HG03135 (cell line): ENCODE results near the gene ARHGAP18.
A peak's percentile ranks its signal among the peaks of the same experiment; 100 is the strongest.

Source experiments
- ATAC-seq: cut with Tn5 transposase; IDR thresholded peaks from one replicate; pipeline ENCODE4 v1.9.1; 2021; ENCODE audit warnings: mild to moderate bottlenecking, moderate library complexity; ENCODE audit not compliant: unreplicated experiment

ARHGAP18 gene

GRCh38 chr6:129623008-129623732, 86.8 kb downstream of the ARHGAP18 start:
- no peak for ATAC-seq

DNA sequence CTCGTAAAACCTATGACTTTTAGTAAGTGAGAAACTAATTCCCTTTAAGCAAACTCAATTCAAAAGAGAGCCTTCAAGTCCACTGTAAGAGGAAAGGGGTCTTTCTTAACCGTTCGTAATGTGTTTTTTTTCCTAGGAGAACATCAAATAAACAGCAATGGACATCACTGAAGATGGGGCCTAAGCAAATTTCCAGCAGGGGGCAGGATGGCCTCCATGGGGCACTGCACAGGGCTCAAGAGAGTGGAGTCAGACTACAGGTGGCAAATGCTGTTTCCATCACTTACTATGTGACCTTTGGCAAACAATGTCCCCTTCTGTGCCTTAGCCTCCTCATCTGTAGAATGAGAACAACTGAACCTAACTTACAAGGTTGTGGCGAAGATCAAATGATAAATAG, 88.7 kb downstream of the ARHGAP18 start:
- ATAC-seq = no peak

- ATAC-seq = no peak
These were observed 89.8 kb downstream of the ARHGAP18 start for GRCh38 chr6:129620234-129620610.

DNA sequence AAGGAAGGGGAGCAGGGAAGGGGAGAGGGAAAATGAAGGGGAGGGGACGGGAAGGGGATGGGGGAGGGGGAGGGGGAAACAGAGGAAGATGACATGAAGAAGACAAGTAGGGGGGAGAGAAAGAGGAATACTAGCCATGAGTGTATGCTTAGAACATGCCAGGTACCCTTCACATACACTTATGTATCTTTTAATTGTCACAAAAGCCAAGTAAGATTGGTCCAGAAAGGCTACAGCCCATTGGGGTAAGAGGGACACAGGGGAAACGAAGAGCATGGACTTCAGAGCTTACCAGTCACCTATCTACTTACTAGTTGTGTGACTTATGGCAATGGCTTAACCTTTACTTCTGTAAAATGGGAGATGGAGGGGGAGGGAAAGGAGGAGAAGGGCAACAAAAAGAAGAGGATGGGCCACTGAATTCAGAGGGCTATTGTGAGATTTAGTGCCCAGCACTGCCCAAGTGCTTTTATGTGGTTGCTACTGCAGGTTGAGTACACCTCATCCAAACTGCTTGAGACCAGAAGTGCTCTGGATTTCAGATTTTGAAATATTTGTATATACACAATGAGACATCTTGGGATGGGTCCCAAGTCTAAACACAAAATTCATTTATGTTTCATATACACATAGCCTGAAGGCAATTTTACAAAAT, 90.3 kb downstream of the ARHGAP18 start:
- ATAC-seq = no peak

GRCh38 chr6:129617986-129618385, 92.0 kb downstream of the ARHGAP18 start:
- ATAC-seq = no peak

DNA sequence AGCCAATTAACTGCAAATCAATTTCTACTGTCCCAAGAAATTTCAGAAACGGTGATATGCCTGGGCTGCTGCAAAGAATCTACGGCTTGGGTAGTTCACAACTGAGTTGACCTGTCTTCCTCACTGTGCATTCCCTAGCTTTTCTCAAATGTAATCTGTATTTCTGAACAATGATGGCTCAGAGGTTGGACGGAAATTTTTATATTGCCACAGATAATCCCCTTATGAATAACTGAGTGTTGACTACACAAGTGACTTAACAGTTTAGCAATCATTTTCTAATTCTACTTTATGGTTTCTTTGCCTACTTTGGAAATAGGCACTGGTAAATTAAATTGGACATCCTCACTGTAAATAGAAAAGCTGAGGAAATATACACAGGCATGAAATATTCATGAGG, 94.5 kb downstream of the ARHGAP18 start:
- no peak for ATAC-seq

DNA sequence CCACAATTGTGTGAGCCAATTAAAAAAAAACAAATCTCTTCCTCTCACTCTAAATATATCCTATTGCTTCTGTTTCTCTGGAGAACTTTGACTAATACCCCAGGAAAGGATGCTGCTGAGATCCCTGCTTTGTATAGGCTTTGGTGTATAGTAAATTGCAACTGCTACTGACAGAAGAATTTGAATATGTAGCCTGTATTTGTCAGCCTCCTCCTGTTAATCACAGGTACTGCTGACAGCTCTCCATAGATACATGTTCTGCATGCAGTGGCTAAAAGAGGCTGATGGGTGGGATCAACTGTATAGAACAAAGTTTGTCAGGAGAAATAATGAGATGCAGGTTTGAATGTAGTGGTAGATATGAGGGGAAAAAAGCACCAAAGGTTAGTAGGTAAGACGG, 95.0 kb downstream of the ARHGAP18 start:
- no peak for ATAC-seq

DNA sequence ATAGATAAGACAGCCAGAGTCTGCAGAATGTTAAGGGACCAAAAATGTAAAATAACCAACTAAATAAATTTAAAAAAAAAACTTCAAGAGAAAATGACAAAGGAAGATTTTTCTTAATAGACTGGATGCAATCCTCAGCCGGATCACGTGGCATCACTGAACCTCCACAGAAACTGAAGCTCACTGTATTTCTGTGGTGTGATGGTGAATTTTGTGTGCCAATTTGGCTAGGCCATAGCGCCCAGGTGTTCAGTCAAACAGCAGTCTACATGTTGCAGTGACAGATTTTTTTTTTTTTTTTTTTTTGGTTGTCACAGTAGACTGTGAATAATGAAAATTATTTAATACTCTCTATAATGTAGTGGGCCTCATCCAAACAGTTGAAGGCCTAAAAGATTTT, 95.5 kb downstream of the ARHGAP18 start:
- no peak for ATAC-seq

DNA sequence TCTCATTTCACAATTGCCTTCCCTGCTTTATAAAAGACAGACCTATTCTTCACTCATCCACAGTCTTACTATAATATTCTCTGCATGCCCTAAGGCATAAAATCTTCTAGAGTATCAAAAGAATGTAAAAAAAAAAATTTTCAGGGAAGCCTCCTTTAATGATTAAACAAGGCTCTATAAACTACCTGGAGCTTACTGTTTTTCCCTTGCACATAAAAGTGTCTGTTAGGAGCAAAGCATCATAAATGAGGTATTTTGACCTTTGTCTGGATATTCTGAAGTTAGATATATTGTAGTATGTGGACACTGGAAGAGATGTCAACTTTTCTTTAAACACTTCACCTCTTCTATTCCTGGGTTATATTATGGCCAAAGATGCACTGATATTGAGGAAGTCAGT, 97.5 kb downstream of the ARHGAP18 start:
- no peak for ATAC-seq

DNA sequence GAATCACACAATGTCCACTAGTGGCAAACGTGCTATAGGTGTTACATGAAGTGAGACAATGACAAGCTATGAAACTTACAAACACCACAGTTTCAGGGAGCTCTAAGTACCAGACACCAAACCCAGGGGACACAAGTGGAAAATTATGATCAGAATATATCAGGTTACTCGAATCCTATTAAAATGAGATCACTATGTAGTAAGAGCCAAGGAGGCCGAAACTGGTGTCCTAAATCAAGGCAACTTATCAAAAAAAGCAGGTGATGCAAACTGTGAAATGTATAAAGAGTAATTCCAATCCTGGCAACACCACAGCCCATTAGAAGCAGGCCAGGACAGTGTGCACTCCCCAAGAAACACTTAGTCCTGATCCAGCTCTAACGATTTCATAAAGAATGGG, 100.3 kb downstream of the ARHGAP18 start:
- ATAC-seq = no peak

GRCh38 chr6:129608886-129609537, 101.0 kb downstream of the ARHGAP18 start:
- ATAC-seq = no peak

GRCh38 chr6:129607581-129608186, 102.3 kb downstream of the ARHGAP18 start:
- ATAC-seq = no peak

DNA sequence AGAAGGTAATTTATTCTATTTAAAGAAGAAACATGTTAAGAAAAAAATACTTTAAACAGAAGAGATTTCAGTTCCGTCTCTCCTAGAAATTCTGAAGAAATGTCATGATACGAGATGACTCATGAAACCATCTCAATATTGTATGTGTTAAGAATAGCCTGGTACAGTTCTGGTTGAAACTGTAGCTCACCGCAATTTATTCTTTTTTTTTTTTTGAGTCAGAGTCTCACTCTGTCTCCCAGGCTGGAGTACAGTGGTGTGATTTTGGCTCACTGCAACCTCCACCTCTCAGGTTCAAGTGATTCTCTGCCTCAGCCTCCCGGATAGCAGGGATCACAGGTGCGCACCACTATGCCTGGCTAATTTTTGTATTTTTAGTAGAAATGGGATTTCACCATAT, 103.3 kb downstream of the ARHGAP18 start:
- no peak for ATAC-seq

- ATAC-seq = no peak
These were observed 104.0 kb downstream of the ARHGAP18 start for GRCh38 chr6:129605967-129606366.

- no peak for ATAC-seq
These were observed 104.9 kb downstream of the ARHGAP18 start for GRCh38 chr6:129605095-129605494.

- ATAC-seq = no peak
These were observed 105.7 kb downstream of the ARHGAP18 start for GRCh38 chr6:129604321-129604720.

DNA sequence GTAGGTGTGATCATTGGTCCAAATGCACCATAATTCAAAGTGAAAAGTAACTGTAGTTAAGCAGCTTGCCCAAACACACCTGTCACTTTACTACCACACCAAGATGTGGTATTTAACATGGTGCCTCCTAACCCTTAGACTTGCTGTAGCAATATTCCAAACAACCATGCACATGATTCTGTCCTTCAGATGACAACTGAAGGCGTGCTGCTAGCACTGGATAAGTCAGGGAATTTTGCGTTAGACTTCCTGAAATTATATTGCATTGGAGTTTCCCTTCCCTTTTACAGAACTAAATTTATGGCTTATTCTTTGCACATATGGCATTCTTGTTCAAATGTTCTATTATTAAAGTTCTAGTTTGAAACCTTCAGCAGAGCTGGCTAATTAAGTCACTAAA, 106.2 kb downstream of the ARHGAP18 start:
- no peak for ATAC-seq

DNA sequence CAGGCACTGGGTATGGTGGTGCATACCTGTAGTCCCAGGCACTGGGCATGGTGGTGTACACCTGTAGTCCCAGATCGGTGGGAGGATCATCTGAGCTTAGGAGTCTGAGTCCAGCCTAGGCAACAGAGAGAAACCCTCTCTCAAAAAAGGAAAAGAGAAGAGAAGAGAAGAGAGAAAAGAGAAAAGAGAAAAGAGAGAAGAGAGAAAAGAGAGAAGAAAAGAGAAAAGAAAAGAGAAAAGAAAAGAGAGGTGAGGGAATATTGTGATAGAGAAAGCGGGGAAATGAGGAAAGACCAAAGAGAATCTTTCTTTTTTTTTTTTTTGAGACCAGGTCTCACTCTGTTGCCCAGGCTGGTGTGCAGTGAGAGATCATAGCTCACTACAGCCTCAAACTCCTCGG, 108.7 kb downstream of the ARHGAP18 start:
- no peak for ATAC-seq

- no peak for ATAC-seq
These were observed 110.5 kb downstream of the ARHGAP18 start for GRCh38 chr6:129599467-129599866.

DNA sequence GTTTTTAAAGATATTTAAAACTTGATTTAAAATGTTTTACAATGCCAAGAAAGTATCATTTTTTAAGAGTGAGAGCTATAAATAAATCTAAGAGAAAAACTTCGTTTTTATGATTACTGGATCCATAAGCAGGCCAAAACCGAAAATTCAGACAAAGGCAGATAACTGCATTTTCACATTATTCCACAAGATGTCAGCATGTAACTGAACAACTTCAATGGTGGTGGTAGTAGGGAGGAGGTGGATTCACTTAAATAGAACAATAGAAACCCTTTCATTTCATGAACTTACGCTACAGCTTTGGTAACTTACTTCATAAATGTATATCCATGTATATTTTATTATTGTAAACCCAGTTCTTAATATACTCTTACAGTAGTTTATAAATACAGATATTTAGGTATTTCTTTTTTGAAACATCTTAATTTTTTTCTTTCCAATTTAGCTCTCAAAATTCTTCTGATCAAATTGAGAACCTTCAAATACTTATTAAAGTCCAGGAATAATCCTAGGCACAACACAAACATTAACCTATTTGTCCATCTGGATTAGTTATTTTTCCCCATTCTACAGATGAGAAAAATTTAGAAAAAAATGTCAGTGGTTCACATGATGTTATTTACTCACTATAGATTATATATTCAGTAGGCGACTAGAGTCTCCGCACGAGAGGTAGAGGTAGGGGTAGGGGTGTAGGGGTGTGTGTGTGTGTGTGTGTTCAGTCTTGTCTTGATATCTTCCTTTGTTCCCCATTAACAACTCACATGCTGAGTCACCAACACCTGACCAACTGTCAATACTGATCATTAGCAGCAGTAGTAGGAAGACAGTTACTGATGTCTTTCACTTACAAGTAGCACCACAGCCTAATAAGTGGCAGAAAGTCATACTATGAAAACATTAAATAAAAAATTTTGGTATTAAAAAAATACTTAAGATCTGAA, 111.5 kb downstream of the ARHGAP18 start:
- ATAC-seq = peak; percentile 54
